NOMO-1 (cell line): ENCODE data around the gene FBXO44.

Source experiments
- DNase-seq, 2 experiments: peaks; one replicate each; lab custom pipeline; 2025; ENCODE audit not compliant: unreplicated experiment in 2 of 2; lab: John Stamatoyannopoulos, UW

The FBXO44 gene

DNA sequence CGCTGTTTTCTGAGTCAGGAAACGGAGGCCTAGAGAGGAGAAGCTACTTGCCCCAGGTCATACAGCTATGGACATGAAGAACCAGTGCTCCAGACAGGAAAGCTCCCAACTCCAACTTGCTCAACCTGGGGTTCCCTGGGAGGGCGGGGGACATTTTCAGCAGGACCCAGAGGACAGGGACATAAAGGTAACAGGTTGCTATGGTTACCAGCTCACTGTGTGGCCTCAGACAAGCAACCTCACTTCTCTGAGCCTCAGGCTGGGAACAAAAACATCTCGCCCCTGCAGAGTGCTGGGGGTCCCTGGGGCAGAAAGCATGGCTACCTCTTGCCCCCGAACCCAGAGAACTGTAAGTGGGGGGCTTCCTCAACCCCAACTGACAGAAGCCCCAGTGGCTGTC, 16.6 kb upstream of the FBXO44 start:
- no peak for DNase-seq

DNA sequence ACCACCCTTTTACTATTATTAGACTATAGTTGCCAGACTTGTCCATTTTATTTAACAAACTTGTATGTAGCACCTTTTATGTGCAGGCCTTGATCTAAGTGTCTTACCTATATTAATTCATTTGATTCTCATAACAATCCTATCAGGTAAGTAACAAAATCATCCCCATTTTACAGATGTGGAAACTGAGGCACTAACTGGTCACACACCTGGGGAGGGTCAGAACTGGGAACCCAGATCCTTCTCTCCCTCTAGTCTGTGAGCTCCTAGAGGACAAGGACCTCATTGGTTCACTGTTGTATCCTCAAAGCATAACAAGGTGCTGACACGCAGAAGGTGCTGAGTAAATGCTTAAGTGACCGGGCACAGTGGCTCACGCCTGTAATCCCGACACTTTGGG, 15.3 kb upstream of the FBXO44 start:
- no peak for DNase-seq

DNA sequence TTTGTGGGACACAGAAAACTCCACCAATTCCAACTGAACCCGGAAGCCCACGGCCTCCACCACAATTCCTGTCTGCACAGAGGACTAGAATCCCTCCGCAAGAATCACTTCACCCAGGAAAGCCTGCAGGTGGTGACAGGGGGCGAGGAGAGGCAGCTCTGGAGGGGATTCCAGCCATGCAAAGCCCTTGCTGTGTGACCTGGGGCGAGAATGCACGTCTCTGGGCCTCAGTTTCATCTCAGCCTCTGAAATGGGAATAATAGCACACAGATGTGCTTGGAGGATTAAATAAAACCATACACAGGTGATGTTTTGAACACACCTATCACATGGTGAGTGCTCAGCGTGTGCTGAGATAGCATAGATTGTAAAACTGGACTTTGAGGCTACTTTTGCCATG, 14.6 kb upstream of the FBXO44 start:
- DNase-seq, result no peak

GRCh38 chr1:11640944-11641343, 13.7 kb upstream of the FBXO44 start:
- no peak for DNase-seq

GRCh38 chr1:11641776-11642305, 12.8 kb upstream of the FBXO44 start:
- DNase-seq, result no peak

- DNase-seq, result peak; percentile 29 to 47
Observed at GRCh38 chr1:11642418-11643017, 12.2 kb upstream of the FBXO44 start.

DNA sequence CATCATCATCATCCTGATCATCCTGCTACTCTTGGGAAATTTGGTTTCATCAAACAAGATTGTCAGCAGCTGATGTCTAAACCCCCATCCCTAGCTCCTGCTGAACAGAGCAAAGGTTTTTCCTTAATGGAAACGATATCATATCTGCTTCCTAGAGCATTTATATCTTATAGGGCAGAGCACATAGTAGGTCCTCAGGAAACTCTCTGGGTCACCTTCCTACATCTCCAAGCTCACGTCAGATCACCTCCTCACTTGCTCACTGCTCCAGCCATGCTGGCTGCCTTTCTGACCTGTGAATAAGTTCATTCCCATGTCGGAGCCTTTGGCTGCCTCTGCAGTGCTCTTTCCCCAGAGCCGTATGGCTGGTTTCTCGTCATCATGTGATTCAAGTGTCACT, 10.9 kb upstream of the FBXO44 start:
- DNase-seq, result no peak

DNA sequence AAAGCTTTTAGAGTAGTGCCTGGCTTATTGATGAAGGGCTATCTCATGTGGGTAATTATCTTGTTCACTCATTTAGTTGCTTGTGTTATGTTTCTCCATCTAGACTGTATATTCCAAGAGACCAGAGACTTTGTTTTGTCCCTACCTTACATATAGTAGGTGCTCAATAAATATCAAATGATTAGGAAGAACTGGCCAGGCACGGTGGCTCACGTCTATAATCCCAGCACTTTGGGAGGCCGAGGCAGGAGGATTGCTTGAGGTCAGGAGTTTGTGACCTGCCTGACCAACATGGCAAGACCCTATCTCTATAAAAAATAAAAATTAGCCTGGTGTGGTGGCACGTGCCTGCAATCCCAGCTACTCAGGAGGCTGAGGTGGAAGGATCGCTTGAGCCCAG, 9.4 kb upstream of the FBXO44 start:
- DNase-seq, result no peak

DNA sequence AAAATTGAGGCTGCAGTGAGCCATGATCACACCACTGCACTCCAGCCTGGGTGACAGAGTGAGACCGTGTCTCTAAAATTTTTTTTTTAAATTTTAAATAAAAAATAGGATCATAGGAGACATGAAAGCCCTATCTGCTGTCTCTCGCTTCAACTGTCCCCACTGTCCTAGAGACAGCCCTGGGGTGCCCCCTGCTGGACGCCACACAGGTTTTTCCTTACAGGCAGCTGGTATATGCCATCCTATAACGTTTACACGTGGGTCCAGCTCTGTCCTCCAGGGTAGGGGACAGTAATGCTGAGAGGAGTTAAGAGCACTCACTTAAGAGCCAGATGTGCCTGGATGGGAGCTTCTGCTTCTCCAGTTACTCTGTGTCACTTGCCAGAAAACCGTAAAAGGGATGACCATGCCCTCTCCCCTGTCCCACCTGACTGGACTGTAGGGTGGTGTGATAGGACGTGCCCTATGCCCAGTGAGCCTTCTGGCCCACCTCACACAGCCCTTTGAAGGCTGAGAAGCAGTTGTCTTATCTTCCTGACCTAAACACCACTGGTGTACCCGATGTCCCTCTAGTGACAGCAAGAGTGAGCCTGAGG, 8.9 kb upstream of the FBXO44 start:
- DNase-seq, result peak; percentile 38 to 71

DNA sequence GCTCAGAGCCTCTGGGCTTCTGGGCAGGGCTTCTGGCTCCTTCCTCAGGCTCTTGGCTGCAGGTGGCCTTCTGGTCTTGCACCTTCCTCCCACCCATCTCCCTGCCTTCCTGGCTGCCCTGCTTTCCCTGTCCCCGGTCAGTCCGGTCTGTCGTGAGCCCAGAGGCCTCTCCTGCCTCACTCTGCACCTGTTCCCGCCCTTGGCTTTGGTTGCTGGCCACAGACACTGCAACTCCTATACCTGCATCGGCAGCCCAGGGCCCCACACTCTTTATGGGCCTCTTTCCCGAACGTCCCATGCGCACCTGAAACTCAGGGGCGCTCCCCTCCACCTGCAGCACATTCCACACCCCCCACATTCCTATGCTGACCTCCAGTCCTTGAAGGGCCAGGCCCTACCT, 8.4 kb upstream of the FBXO44 start:
- DNase-seq, result no peak

- DNase-seq, result no peak
Observed at GRCh38 chr1:11647333-11647732, 7.3 kb upstream of the FBXO44 start.

GRCh38 chr1:11648039-11648438, 6.6 kb upstream of the FBXO44 start:
- no peak for DNase-seq

DNA sequence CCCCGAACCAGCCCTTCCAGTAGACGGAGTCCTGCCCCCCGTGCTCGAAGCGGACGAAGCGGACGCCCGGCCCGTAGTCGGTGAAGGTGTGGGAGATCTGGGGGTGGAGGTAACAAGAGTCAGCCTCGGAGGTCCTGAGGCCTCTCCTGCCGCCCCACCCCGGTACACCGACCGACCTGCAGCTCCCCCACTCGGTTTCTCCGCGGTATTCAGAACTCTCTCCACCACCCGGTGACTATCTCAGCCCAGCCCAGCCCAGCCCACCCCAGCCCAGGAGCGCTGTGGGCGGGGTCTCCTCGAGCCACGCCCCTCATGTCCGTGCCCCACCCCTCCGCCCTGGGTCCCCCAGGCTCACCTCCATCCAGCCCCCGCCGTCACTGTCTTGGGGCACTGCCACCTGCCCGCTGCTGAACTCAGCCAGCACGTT, 5.9 kb upstream of the FBXO44 start:
- no peak for DNase-seq

- DNase-seq, result no peak
Observed at GRCh38 chr1:11649237-11649623, 5.4 kb upstream of the FBXO44 start.

GRCh38 chr1:11649624-11650330, 4.9 kb upstream of the FBXO44 start:
- no peak for DNase-seq

DNA sequence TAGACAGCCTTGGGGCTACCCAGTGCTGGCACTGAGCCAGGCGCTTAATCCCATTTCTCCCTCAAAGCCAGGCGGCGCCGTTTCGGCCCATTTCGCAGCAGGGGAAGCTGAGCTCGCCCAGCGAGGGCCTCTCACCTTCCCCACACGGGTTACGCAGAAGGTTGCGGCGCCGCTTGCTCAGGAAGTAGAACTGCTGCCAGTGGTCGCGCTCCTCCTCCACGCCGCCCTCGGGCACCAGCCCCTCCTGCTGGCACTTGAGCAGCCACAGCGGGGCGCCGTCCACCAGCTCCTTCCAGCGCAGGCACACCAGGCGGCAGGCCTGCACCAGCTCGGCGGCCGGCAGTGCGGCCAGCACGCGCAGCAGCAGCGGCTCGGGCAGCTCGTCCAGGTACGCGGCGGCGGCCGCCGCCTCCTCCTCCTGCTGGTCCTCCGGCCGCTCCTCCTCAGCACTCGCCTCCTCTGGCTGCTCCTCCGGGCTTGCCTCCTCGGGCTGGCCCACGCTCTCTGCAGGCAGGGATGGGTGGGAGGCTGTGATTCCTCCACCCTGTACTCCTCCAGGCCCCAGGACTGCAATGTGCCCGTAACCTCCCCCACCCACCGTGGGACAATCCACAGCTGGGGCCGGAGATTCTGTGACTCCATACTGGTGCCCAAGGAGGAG, 4.2 kb upstream of the FBXO44 start:
- DNase-seq, result peak; percentile 81 to 87

- DNase-seq, result no peak
Observed at GRCh38 chr1:11651017-11651416, 3.7 kb upstream of the FBXO44 start.

DNA sequence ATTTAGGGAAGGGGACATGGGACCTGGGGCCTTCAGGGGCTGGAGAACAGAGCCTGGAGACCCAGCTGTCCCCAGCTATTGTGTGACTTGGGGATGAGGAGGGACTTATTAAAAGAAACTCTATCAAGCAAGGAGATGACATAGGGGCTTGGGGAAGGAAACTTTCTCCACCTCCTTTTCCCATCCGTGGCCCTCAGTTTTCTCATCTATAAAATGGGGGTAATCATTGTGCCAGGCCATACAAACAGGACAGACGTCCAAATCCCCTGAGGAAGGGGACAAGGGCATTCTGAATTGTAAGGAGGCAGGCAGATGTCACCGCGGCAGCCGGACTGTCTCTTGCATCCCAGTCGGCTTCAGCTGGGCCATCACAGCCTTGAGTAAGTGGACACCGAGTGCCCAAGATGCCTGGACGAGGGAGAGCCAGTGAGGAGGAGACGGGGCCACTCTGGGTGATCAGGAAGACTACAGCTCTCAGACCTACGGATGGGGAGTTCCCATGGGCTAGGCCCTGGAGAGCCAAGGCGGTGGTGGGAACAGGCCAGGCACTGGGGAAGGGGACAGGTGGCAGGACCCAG, 2.4 kb upstream of the FBXO44 start:
- DNase-seq, result no peak

GRCh38 chr1:11653101-11653860, 1.4 kb upstream of the FBXO44 start:
- no peak for DNase-seq

- no peak for DNase-seq
Observed at GRCh38 chr1:11653861-11654136, 878 bp upstream of the FBXO44 start.
